GM15510 (cell line): ENCODE results near the gene RNF150.

Experiments
- POLR2A ChIP-seq: IDR thresholded peaks from 3 replicates; pipeline ENCODE4 v1.6.1; 2011; ENCODE audit warnings: borderline replicate concordance; ENCODE audit not compliant: insufficient read length; ENCODE audit errors: extremely low read depth

Gene RNF150

GRCh38 chr4:140839406-140839805 lies 293.9 kb downstream of the RNF150 start:
- TF ChIP-seq POLR2A: no peak

DNA sequence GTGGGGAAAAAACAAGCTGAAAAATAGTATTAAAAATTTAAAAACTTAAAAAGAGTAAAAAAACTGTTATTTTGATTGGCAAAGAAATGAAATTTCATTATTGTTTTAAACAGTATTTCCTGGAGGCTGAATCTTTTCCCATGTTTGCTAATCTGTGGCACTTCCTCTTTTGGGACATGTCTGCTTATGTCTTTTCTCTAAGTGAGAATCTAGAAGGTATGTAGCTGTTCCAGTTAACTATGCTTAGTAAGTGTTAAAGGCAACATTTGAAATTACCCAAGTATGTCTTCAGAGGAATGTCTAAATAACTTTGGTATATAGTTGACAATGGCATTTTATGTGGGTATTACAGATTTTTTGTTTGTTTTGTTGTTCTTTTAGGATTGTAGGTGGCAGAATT lies 295.5 kb downstream of the RNF150 start:
- no peak for TF ChIP-seq POLR2A

- TF ChIP-seq POLR2A: no peak
These were observed 298.3 kb downstream of the RNF150 start for GRCh38 chr4:140834839-140835495.

GRCh38 chr4:140833280-140833679 lies 300.0 kb downstream of the RNF150 start:
- no peak for TF ChIP-seq POLR2A

DNA sequence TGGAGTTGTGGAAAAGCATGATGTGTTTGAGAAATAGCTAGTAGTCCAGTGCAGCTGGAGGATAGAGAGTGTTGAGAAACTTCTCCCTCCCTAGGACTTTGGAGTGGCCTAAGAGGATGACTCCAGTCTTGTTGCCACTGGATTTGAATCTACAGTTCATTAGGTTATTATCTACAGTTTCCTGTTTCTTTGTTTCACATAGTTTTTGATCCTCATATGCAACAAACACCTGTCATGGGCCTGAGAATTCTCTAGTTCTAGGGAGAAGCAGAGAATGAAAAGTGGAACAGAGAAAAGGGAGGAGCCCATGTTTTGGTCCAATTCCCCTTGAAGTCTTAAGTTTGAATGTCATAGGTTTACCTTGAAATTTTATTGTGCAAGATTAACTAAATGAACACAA lies 303.4 kb downstream of the RNF150 start:
- no peak for TF ChIP-seq POLR2A

GRCh38 chr4:140826701-140827027 lies 306.6 kb downstream of the RNF150 start:
- no peak for TF ChIP-seq POLR2A

GRCh38 chr4:140819610-140820009 lies 313.7 kb downstream of the RNF150 start:
- TF ChIP-seq POLR2A: no peak

DNA sequence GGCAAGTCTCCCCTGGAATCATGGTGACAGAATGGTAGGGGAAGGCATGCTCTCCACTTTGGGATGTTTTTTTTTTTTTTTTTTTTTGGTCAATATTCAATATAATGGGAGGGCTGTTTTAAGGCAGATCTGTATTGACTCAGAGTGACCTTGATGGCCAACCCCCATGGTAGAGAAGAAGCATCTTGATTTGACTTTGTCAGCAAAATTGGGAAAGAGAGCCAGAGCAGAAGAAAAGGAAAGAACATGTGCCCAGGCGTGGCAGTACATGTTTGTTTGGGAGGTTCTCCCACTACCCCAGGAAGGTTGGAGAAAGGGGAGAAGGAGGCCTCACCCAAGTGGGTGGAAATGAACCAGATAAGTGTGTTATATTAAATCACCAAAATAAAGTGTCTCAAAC lies 314.8 kb downstream of the RNF150 start:
- TF ChIP-seq POLR2A: no peak

GRCh38 chr4:140816806-140817510 lies 316.3 kb downstream of the RNF150 start:
- no peak for TF ChIP-seq POLR2A

- TF ChIP-seq POLR2A: no peak
These were observed 319.5 kb downstream of the RNF150 start for GRCh38 chr4:140813804-140814203.

GRCh38 chr4:140812916-140813315 lies 320.4 kb downstream of the RNF150 start:
- TF ChIP-seq POLR2A: no peak

DNA sequence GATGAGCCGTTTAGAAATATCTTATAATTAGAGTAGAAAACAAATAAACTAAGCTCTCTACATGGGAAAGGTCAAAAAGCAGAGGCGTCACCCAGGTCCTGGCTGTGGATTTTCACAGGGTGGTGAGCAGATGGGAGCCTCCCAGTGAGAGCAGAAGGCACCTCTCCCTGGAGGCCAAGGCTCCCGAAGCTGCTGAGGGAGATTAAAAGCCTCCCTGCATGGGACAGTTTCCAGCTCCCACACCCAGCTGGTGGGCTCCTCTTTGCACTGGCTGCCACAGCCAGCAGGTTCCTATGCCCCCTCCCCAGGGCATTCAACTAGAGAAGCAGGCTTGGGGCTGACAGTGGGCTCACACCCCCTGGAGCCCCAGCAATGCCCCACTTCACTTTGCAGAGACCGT lies 321.8 kb downstream of the RNF150 start:
- TF ChIP-seq POLR2A: no peak
